Endothelial cell of hepatic sinusoid (primary cell): ENCODE results near the gene SLC22A17.

Experiments
- in situ Hi-C: cut with HindIII; loops from 2 replicates; pipeline ENCODE4 v1.10.0; 2017; ENCODE audit warnings: low sequenced_read_pairs

Gene SLC22A17

DNA sequence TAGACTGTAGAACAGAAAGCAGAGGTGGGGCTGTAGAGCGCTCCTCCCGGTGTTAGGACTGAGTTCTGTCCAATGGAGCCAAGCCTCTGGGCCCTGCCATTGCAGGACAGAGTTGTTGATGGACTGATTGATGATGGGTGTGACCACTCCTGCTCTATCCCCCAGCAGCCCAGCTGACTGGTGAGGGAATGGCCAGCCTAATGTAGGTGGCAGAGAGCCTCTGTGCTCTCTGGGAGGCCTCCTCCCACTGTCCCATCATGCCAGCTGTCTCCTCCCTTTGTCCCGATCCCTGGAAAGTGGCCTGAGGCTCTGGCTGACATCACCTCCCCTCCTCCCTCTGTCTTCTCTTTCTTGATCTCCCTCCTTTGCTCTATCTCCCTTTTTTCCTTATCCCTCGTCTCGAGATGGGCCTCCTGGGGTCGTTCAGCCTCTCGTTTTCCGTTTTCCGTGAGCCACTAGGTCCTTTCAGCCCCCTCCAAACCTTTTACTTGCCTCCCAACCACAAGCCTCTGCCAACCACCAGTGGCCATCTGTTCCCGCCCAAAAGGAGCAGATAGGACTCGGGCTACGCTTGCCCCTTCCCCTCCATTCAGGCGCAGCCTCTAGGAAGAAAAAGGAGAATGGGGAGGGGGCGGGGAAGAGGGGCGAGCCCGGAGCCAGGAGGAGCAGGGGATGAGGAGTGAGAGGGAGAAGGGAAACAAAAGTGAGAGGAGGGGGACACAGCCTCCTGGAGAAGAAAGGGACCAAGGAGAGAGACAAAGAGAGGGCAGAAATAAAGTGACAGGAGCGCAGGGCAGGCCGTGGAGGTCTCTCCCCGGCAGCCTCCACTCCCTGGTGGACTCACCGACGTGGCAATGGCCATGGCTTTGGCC lies 11.7 kb upstream of the SLC22A17 start:
- in situ Hi-C loops, result loop anchor here (5.0 kb wide), 1 partner anchor 73 kb away; the partner anchor contains the start of gene MYH7

DNA sequence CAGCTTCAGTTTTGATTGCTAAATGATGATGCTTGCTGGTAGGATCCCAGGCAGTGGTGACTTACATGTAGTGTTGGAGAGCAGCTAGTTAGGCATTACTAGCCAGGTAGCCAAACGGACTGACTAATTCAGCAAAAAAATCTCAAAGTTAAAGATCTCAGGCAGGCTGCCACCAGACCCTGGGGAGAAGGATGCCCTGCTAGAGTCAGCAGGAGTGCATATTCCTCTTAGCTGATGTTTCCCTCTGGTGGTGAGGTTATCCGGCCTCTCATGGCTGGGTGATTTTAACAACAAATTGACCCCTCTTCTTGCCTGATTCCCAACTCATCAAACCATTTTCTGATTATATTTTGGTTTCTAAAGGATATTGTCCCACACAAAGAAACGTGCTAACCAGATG lies 9.5 kb upstream of the SLC22A17 start:
- in situ Hi-C loops, result no loop called here

DNA sequence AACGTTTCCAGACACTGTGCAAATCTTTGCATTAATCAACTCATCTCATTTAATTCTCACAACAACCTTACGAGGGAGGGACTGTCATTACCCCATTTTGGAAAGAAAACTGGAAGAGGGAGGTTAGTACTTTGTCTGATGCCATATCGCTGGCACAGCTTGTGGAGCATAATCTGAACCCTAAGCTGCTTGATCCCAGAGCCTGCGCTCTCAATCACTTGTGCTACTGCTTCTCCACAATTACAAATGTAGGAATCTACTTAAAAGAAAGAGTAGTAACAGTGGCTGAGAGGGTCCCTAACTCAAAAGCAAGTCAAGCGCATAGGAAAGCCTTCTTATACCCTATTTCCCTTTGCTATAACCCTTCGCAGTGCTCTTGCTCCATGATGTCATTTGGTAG lies 9.1 kb upstream of the SLC22A17 start:
- in situ Hi-C loops, result no loop called here

DNA sequence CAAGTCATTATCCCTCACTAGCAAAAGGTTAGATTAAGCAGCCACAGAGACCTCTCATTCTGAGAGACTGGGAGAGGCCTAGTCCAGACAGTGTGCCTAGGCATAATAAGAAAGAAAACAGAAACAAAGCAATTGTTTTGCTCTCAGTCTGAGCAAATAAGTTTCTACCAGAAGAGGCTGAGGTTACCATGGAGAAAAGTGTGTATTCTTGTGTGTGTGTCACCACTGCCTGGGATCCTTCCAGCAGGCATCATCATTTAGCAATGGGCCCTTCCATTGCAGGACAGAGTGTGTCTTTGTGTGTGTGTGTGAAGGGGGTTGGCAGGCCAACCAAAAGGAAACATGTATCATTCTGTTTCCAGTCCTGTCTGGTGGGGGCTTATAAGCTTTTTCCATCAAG lies 8.6 kb upstream of the SLC22A17 start:
- in situ Hi-C loops, result no loop called here

DNA sequence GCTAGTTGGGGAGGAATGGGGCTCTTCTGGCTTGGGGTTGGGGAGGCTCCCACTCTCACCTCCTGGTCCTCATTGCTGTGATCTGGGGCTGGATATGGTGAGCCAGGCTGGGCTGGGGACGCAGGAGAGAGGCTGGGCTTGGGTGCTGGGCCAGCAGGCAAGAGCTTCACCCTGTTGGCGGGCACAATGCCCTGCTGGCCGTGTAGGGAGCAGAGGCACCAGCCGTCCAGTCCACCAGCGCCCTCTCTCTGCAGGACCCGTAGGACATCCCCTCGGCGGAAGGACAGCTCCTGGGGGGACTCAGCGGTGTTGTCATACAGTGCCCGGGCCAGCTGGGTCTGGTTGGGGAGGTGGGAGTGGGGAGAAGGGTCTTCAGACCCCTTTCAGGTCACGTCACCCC lies 7.8 kb upstream of the SLC22A17 start:
- in situ Hi-C loops, result no loop called here

DNA sequence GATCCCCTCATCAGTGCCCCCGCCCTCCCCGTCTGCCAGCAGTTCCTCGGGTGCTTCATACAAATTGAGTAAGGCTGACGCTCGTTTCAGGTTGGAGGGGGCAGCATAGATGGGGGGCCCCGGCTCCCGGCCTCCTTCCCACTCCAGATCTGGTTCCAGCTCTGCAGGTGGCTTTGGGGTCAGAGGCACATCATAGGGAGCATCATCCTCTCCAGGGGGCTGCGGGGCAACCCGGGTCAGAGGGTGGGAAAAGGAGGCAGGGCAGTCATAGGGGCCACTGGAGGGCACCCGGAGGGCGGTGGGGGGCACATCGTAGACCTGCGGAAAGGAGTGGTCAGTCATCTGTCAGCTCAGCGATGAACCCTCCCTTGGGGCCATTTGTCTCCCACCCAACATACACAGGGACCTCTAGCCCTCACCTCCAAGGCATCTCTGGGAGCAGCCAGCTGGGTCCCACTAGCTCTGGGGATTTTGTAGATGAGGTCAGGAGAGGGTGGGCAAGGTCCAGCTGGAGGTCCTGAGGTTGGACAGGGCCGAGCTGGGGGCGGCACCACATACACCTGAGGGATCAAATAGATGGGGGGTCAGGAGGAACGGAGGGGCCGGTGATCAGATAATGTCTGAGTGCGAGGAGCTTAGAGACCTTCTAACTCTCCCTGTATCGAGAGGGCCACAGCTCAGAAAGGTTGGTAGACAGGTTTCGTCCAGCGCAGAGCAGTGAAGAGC lies 7.2 kb upstream of the SLC22A17 start:
- in situ Hi-C loops, result no loop called here

DNA sequence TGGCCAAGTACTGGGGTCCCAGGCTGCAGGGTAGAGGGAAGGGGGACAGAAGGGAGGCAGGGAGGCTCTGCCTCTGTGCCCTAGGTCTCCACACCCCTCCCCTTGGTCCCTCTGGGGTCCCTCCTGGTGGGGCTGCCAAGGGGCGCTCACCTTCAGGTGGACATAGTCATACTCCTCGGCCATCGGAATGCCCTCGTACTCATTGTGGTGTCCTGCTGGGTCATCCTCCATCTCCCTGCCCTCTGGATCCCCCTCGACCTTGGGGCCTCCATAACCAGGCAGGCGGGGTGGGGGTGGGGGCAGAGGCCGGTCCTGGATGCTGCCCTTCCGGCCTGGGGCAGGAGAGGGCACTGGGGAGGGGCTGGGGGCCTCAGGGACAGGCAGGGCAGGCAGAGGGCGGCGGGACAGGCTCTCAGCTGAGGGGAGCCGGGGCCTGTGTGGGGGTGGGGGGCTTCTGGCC lies 6.5 kb upstream of the SLC22A17 start:
- in situ Hi-C loops, result no loop called here

DNA sequence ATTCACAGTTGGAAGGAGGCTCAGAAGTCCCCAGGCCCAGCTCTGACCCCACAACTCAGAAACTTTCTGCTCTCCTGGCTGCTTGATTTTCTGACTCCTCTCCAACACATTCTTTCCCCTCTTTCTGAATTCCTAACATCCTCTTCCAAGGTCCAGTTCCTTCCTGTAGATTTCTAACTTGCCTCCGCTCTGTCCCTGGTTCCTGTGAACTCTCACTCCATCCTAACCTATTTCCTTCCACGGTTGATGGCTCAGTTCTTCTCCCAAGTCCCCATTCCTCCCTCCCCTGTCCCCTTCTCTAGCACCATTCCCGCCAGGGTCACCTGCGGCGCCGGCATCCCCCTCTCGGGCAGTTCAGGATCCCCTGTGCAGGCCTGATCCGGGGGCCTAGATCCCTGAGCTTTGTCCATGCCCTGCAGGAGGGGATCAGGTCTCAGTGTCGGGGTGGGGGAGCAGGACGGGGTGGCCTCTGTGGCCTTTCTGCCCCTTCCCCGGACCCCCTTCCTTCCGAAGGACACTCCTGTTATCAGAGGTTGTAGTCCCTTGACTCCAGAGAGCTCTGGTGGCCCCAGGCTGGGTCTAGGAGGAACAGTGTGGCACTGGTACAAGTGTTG lies 6.0 kb upstream of the SLC22A17 start:
- in situ Hi-C loops, result no loop called here

DNA sequence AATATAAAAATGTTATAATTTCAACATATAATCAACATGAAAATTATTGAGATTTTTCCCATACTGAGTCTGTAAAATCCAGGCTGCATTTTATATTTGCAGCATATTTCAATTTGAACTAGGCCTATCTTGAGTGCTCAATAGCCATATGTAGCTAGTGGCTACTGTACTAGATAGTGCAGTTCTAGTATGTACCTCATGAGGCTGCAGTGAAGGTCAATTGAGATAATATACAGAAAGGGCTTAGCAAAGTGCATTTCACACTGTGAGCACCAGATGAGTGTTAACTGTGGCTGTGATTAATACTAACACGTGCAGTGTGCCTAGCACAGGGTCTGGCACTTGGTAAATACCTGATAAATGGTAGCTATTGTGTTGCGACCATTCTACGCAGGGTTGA lies 5.4 kb upstream of the SLC22A17 start:
- in situ Hi-C loops, result no loop called here

DNA sequence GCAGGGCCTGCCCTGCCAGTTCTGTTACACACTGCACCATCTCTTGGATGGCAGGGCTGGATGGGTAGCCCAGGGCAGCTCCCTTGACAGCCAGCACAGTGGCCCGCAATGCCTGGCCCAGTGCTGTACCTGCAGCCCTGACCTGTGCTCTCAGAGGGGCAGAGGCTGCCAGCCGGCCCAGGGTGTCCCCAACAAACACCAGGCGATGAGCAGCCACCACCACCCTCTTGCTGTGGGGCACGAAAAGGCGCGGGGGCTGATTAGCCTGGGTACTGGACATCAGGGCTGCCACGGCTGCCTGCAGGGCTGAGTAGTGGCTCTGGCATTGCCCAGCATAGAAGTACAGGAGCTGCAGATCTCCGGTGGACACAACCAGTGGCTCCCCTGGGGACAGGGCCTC lies 4.6 kb upstream of the SLC22A17 start:
- in situ Hi-C loops, result no loop called here

DNA sequence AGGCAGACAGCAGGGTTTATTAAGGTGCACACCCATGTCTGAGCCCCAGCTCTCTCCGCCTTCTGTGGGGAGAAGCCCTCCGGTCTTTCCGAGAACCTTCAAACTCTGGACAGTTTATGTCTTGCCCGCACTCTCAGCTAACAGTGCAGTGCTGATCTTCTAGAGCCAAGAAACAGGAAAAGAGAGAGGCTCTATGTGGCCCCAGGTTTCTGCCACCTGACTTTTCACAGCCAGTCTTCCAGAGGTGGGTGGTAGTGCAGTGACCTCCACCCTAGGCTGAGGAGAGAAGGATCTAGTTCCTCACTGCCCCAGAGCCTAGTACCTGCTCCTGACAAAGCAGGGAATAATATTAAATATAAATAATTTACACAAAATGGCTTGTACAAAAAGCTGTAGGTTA lies 4.0 kb upstream of the SLC22A17 start:
- in situ Hi-C loops, result no loop called here

DNA sequence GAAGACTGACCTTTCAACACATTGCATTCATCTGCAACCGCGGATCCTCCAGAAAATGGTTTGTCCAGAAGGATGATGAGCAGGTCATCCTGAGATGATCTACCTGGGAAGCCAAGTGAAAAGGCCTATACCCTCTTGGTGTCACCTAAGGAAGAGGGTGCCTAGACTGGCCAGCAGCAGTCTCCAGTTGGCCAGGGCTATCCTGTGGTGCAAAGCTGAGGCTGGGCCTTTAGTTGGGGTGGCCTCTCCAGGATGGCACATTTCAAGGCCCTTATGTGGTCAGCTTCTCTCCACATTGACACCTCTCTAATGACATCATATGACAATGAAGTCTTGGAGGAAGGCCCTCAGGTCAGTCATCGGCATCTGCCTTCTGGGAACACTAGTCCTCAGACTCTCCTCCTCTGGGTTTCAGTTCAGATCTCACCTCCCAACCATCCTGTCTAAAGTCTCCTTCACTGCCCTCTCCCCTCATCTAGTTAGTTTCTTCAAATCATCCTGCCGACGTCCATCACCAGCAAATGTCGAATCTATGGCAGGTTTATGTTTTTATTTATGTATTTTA lies 3.3 kb upstream of the SLC22A17 start:
- in situ Hi-C loops, result no loop called here

DNA sequence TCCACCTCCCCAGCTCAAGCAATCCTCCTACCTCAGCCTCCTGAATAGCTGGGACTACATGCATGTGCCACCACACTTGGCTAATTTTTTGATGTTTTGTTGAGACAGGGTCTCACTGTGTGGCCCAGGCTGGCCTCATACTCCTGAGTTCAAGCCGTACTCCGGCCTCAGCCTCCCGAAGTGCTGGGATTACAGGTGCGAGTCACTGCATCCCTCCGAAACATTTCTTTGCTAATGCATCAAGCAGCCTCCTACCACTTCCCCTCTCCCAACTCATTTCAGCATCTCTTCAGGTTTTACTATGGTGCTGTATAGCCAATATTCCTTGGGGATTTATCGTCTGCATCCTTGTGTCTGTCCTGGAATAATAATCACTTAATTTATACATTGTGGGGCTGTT lies 2.3 kb upstream of the SLC22A17 start:
- in situ Hi-C loops, result no loop called here

DNA sequence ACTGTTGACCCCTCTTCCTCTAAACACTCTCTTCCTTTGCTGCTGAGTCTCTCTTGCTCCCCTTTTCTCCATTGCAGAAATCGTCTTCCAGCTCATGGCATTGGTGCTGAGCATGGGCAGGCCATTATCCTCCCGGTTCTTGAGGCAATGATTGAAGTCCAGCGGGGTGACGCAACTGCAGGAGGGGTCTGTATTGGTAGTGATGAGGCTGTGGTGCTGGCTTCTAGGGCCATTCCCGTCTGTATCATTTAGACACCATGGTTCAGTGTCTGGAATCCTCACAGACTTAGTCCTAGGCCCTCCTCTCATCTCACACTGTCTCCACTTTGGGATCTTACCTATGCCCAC lies 720 bp upstream of the SLC22A17 start:
- in situ Hi-C loops, result no loop called here

DNA sequence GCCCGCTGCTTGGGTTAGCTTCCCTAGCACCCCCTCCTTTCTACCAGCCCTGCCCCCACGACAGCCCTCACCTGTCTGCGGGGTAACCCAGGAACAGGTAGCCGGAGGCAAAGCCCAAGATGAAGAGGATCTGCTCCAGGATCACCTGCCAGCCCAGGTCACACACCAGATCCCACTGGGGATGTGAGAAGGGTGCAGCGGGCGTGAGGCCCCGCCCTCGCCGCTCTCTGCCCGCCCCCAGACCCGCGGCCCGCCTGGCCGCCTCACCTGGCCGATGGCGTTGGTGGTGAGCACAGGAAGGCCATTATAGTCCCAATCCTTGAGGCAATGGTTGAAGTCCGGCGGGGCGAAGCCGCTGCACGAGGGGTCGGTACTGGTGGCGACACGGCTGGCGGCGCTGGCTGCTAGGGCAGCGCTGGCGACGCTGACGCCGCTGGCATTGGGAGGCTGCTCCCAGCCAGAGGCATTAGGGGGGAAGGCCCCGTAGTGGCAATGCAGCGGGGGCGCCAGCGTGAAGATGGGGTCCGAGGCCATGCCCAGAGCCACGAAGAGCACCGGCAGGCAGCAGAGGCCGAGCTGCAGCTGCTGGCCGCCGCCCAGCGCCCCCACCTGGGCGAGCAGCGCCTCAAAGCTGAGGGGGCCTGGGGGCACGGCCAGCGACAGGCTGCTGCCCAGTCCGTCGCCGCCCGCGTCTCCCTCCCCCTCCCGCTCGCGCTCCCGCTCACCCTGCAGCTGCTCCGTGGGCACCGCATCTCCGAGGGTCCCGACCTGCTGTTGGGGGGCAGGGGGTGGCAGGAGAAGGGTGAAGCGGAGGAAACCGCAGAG lies 794 bp downstream of the SLC22A17 start:
- in situ Hi-C loops, result no loop called here

DNA sequence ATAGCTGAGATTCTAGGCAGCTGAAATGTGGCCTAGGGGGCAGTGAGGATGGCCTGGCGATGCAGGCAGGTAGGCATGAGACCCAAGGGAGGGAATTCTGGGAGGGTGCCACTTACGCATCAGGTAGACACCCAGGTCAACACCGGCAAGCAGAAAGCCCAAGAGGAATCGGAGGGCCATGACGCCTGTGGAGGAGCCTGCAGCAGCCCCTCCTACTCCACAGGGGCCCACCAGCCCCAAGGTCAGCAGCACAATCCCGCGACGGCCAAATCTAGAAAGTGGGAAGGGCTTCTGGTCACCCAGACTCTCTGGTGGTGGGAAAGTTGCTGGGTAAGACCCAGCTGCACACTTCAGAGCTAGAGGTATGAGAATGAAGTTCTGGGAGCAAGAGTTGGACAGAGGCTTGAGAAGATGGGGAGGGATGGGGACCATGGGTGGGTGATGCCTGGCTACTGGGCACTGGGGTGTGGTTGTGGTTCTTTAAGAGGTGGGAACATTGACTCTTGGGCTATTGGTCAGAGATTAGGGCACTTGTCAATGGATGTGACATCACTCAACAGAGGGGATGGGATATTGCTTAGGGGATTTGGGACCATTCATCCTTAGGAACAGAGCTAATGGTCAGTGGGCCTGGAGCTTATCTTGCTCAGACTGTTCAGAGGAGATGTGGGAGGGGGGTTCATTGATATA lies 3.4 kb downstream of the SLC22A17 start:
- in situ Hi-C loops, result no loop called here

DNA sequence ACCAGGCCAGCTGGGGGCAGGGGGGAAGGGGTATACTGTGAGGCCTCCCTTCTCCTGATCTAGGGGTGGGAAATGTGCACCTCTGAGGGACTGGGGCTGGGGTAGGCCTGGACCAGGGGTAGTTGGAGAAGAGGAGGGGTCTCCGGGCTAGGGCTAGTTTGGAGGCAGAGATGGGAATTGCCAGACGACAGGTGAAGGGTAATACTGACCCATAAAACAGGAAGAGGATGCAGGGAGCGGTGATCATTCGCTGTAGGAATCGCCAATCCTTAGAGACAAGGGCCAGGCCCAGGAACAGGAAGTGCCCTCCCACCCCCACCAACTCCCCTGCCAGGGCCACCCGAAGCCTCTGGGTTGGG lies 4.4 kb downstream of the SLC22A17 start:
- in situ Hi-C loops, result no loop called here

DNA sequence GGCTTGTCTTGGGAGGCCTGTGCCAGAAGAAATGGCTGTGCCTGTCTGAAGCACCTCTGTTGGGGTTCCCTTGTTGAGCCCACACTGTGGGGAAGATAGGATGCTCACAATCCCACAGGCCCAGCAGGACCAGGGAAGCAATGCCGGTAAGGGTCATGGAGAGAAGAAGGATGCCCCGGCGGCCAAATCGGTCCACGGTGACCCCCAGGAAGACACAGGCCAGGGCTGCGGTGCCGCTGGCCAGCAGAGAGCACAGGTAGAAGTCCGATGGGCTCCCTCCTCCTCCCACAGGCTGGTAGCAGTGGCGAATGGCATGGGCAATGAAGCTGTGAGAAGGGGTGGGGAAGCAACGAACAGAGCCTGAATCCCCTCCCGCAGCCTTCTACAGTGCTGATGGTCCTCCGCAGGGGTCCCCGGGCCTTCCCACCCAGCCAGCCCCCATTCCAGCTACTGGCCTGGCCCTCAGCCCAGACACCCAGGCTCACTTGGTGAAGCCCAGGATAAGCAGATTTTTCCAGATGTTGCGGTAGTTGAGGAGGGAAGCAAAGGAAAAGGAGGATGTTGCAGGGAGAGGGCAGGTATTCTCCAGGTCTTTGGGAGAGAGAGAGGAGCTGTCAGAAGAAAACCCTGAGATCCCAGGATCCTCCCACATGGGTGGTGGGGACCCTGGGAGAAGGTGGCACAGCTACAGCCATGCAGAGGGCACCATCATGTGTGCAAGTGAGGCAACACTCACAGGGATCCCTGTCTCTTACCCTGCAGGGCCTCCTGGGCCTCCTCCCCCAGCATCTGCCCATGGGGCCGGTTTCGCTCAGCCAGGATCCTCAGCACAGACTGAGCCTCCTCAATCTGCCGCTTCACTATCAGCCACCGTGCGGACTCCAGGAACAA lies 5.0 kb downstream of the SLC22A17 start:
- in situ Hi-C loops, result no loop called here

DNA sequence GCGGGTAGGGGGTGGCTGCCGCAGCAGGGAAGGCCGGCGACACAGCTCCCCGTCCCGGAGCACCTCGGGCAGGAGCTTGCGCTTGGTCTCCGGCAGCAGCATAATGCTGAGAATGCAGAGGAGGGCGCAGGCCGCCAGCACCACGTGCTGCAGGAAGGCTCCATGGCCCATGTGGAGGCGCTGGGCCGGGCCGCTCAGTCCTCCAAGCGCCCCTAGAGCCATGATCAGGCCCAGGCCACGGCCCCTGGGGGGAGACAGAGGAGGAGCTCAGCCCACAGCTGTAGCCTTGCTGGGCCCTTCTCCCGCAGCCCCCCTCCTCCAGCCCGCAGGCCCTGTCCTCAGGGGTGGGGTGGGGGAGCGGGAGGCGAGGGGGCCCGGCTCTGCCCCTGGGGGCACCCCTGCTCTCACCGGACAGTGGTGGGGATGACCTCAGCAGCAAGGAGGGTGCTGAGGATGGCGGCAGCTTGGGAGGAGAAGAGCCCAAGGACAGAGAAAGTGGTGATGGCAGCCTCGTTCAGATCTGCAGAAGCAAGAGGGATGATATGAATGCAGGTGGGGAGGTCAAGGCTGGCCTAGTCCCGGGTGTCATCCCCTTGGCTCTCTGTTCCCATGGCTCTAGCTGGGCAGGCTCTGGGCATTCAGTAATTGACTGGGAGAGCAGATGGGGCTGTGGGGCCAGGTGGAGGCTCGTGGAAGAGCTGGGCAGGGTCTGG lies 5.8 kb downstream of the SLC22A17 start:
- in situ Hi-C loops, result no loop called here
